ENCODE results near the gene LCN1.

The LCN1 gene

GRCh38 chr9:135552698-135553171, 31.5 kb downstream of the LCN1 start:
- no peak overlapping the region for H3K4me3 ChIP-seq (ENCODE audit: low read depth, low read length)
- DNase-seq (ENCODE audit: low read depth), result no peak
- TF ChIP-seq CTCF (IDR thresholded peaks at IDR 0.05; ENCODE audit: low read depth, low read length, missing control alignments), result no peak

GRCh38 chr9:135554718-135555117, 33.5 kb downstream of the LCN1 start:
- no peak for TF ChIP-seq CTCF (IDR thresholded peaks at IDR 0.05; ENCODE audit: low read depth, low read length, missing control alignments)
- DNase-seq (ENCODE audit: low read depth), result no peak

GRCh38 chr9:135555203-135555602, 34.0 kb downstream of the LCN1 start:
- no peak for TF ChIP-seq CTCF (IDR thresholded peaks at IDR 0.05; ENCODE audit: low read depth, low read length, missing control alignments)
- H3K4me3 ChIP-seq (ENCODE audit: low read depth, low read length), result no peak overlapping the region
- no peak for DNase-seq (ENCODE audit: low read depth)

More at GRCh38 chr9:135554718-135555117, 33.5 kb downstream of the LCN1 start:
- no peak overlapping the region for H3K4me3 ChIP-seq (ENCODE audit: low read depth, low read length)

GRCh38 chr9:135555910-135556309, 34.7 kb downstream of the LCN1 start:
- DNase-seq (ENCODE audit: low read depth), result no peak
- no peak overlapping the region for H3K4me3 ChIP-seq (ENCODE audit: low read depth, low read length)
- TF ChIP-seq CTCF (IDR thresholded peaks at IDR 0.05; ENCODE audit: low read depth, low read length, missing control alignments), result no peak

- H3K4me3 ChIP-seq (ENCODE audit: low read depth, low read length), result no peak overlapping the region
- TF ChIP-seq CTCF (IDR thresholded peaks at IDR 0.05; ENCODE audit: low read depth, low read length, missing control alignments), result no peak
- DNase-seq (ENCODE audit: low read depth), result no peak
Observed at GRCh38 chr9:135559606-135560005, 38.4 kb downstream of the LCN1 start.

GRCh38 chr9:135561391-135562234, 40.4 kb downstream of the LCN1 start, which contains the start of gene PAEP:
PAEP (plus strand) TSS chr9:135561756.
- no peak for TF ChIP-seq CTCF (IDR thresholded peaks at IDR 0.05; ENCODE audit: low read depth, low read length, missing control alignments)
- no peak for DNase-seq (ENCODE audit: low read depth)
- no peak within 1 kb of the TSS for H3K4me3 ChIP-seq (ENCODE audit: low read depth, low read length)

Measured in GM12864 (cell line).